HCT116 (cell line): ENCODE measurements around the gene MANSC4. TPM values are rescaled to one million over a fixed set of nuclear protein-coding genes. Genes with fewer than 3 reads are reported as not detected.

Experiments used
- ATAC-seq: fragments of 200-7000 bp; cut with Tn5 transposase; 2 replicates; pipeline ENCODE4 v1.9.1; 2020; ENCODE audit warnings: mild to moderate bottlenecking, moderate library complexity
- BruUV-seq: library from RNA; stranded (reverse); fragments of 400-500 nt; replicated peaks from 2 replicates; lab custom pipeline; 2021; lab: Mats Ljungman, UMichigan
- CTCF ChIA-PET: fragments of 300-600 bp; sonication (Branson Sonifier 250); formaldehyde crosslinking; loops from one replicate; lab custom pipeline; 2021; ENCODE audit warnings: antibody characterized with exemption; lab: Charles Lee
- POLR2A ChIA-PET: fragments of 300-600, 350-600 bp; sonication (Branson Sonifier 250); formaldehyde crosslinking; loops from one replicate; lab custom pipeline; 2021; ENCODE audit warnings: antibody characterized with exemption; lab: Charles Lee
- RAD21 ChIA-PET, 2 experiments: fragments of 300-600 bp; sonication (Branson Sonifier 250); formaldehyde crosslinking; loops; one replicate each; lab custom pipeline; 2023; ENCODE audit warnings: low total read pairs in 2 of 2; ENCODE audit not compliant: uncharacterized antibody in 2 of 2, unreplicated experiment in 2 of 2, low non-redundant PET in 1 of 2; lab: Charles Lee
- DNase-seq: peaks from one replicate; pipeline ENCODE4 v3.0.0-alpha.2; 2010; ENCODE audit warnings: low read depth, low spot score
- H2AFZ ChIP-seq: fragments of 200-600 bp; shearing (Covaris generic), sonication (generic); 2 replicates; pipeline ENCODE4 v1.6.1; 2017; ENCODE audit warnings: low read depth, mixed run types, mixed read lengths, antibody characterized with exemption, low read length; ENCODE audit not compliant: poor library complexity, severe bottlenecking
- H3K27ac ChIP-seq: 2 replicates; pipeline ENCODE4 v1.5.1; 2012; ENCODE audit warnings: low read depth, low read length
- H3K27me3 ChIP-seq: fragments of 200-600 bp; sonication (generic); 2 replicates; pipeline ENCODE4 v1.6.1; 2016; ENCODE audit warnings: mixed run types, low read length, mixed read lengths; ENCODE audit not compliant: insufficient read depth
- H3K36me3 ChIP-seq, 2 experiments: fragments of 200-500 bp in 1 of 2; fragments of 200-600 bp in 1 of 2; sonication (Bioruptor generic) in 1 of 2; sonication (generic) in 1 of 2; 2 replicates each; pipeline versions ENCODE4 v1.5.1 to v1.6.1; 2014 to 2016; ENCODE audit warnings: low read length in 2 of 2, inconsistent platforms in 1 of 2, mixed read lengths in 1 of 2, mixed run types in 1 of 2; ENCODE audit not compliant: insufficient read depth in 2 of 2, control insufficient read depth in 1 of 2
- H3K4me1 ChIP-seq, 2 experiments: fragments of 200-600 bp in 1 of 2; sonication (generic) in 1 of 2; 2 replicates each; pipeline versions ENCODE4 v1.5.1 to v1.6.1; 2012 to 2017; ENCODE audit warnings: low read length in 2 of 2, inconsistent platforms in 1 of 2, mild to moderate bottlenecking in 1 of 2, mixed read lengths in 1 of 2, mixed run types in 1 of 2, moderate library complexity in 1 of 2; ENCODE audit not compliant: insufficient read depth in 2 of 2, control insufficient read depth in 1 of 2
- H3K4me2 ChIP-seq: fragments of 200-600 bp; sonication (generic); 2 replicates; pipeline ENCODE4 v1.6.1; 2017; ENCODE audit warnings: mixed run types, low read length, mixed read lengths
- H3K4me3 ChIP-seq, 2 experiments: fragments of 200-600 bp in 1 of 2; sonication (generic) in 1 of 2; replicated peaks in 1 of 2; 2 replicates each; pipeline ENCODE4 v1.5.1; 2011 to 2016; ENCODE audit warnings: low read length in 2 of 2, control low read depth in 1 of 2, low read depth in 1 of 2, mild to moderate bottlenecking in 1 of 2, mixed read lengths in 1 of 2, mixed run types in 1 of 2
- H3K79me2 ChIP-seq: fragments of 200-600 bp; sonication (generic); 2 replicates; pipeline ENCODE4 v1.6.1; 2017; ENCODE audit warnings: mild to moderate bottlenecking, mixed run types, low read length, moderate library complexity, mixed read lengths; ENCODE audit not compliant: insufficient read depth
- H3K9ac ChIP-seq: fragments of 200-600 bp; sonication (generic); 2 replicates; pipeline ENCODE4 v1.6.1; 2016; ENCODE audit warnings: low read length, mixed read lengths
- H3K9me2 ChIP-seq: fragments of 200-600 bp; sonication (generic), shearing (Covaris generic); 2 replicates; pipeline ENCODE4 v1.6.1; 2017; ENCODE audit warnings: mixed run types, mild to moderate bottlenecking, moderate library complexity; ENCODE audit not compliant: insufficient read depth
- H3K9me3 ChIP-seq, 2 experiments: fragments of 200-500 bp in 1 of 2; fragments of 200-600 bp in 1 of 2; sonication (Bioruptor generic) in 1 of 2; sonication (generic) in 1 of 2; 2 replicates each; pipeline ENCODE4 v1.6.1; 2014 to 2017; ENCODE audit warnings: low read length in 2 of 2, mixed read lengths in 2 of 2, inconsistent platforms in 1 of 2, low read depth in 1 of 2, mild to moderate bottlenecking in 1 of 2, mixed run types in 1 of 2, moderate library complexity in 1 of 2; ENCODE audit not compliant: control insufficient read depth in 1 of 2, insufficient read depth in 1 of 2
- H4K20me1 ChIP-seq: fragments of 200-600 bp; sonication (generic), shearing (Covaris generic); 2 replicates; pipeline ENCODE4 v1.6.1; 2017; ENCODE audit warnings: mixed run types, mild to moderate bottlenecking, moderate library complexity; ENCODE audit not compliant: insufficient read depth
- CBX3 ChIP-seq: IDR thresholded peaks from 2 replicates; pipeline ENCODE4 v1.6.1; 2012; ENCODE audit warnings: low read depth
- CEBPB ChIP-seq: IDR thresholded peaks from 2 replicates; pipeline ENCODE4 v1.6.1; 2012; ENCODE audit warnings: low read depth
- FOSL1 ChIP-seq: IDR thresholded peaks from 2 replicates; pipeline ENCODE4 v1.6.1; 2012; ENCODE audit warnings: low read depth
- JUND ChIP-seq: IDR thresholded peaks from 2 replicates; pipeline ENCODE4 v1.6.1; 2012
- POLR2AphosphoS5 ChIP-seq: IDR thresholded peaks from 2 replicates; pipeline ENCODE4 v1.6.1; 2011; ENCODE audit warnings: mild to moderate bottlenecking, low read depth, low read length, moderate library complexity
- SIN3A ChIP-seq: IDR thresholded peaks from 2 replicates; pipeline ENCODE4 v1.6.1; 2012; ENCODE audit warnings: low read depth
- SRF ChIP-seq: IDR thresholded peaks from 2 replicates; pipeline ENCODE4 v1.6.1; 2012; ENCODE audit warnings: low read depth
- TCF7L2 ChIP-seq: IDR thresholded peaks from 2 replicates; pipeline ENCODE4 v1.7.0; 2011; ENCODE audit warnings: borderline replicate concordance, inconsistent platforms; ENCODE audit not compliant: insufficient read depth, insufficient read length; ENCODE audit errors: extremely low read depth
- YY1 ChIP-seq: IDR thresholded peaks from 2 replicates; pipeline ENCODE4 v1.6.1; 2011; ENCODE audit warnings: low read length, low read depth, moderate library complexity, mild to moderate bottlenecking; ENCODE audit not compliant: insufficient replicate concordance; ENCODE audit errors: extremely low read depth
- intact Hi-C: fragments of 100-400 bp; cut with micrococcal nuclease; formaldehyde crosslinking; loops from 2 replicates; pipeline ENCODE4 v1.10.0; 2022
- total RNA-seq: library from RNA; stranded (reverse); gene quantifications from one replicate; pipeline ENCODE4 v1.2.1, GENCODE V29; 2021; ENCODE audit not compliant: unreplicated experiment
- TF ChIP-seq, protein P1 (sequence below): IDR thresholded peaks from 2 replicates; pipeline ENCODE4 v1.6.1; 2012
- TF ChIP-seq, protein P2 (sequence below), 3 experiments: fragments of 200-600 bp in 1 of 3; sonication (generic) in 1 of 3; IDR thresholded peaks in 2 of 3; conservative IDR thresholded peaks in 1 of 3; 2 replicates each; pipeline ENCODE4 v1.5.1; 2012 to 2017; ENCODE audit warnings: low read depth in 2 of 3, low read length in 2 of 3, antibody characterized with exemption in 1 of 3, borderline replicate concordance in 1 of 3, control low read depth in 1 of 3, mild to moderate bottlenecking in 1 of 3, mixed read lengths in 1 of 3, mixed run types in 1 of 3, moderate library complexity in 1 of 3; ENCODE audit not compliant: insufficient read depth in 1 of 3
- TF ChIP-seq, protein P3 (sequence below): IDR thresholded peaks from 2 replicates; pipeline ENCODE4 v1.6.1; 2011; ENCODE audit warnings: mild to moderate bottlenecking, low read length, moderate library complexity; ENCODE audit not compliant: insufficient replicate concordance; ENCODE audit errors: extremely low read depth

The MANSC4 gene
- total RNA-seq, 1 experiment from 2014 or later: not detected

DNA sequence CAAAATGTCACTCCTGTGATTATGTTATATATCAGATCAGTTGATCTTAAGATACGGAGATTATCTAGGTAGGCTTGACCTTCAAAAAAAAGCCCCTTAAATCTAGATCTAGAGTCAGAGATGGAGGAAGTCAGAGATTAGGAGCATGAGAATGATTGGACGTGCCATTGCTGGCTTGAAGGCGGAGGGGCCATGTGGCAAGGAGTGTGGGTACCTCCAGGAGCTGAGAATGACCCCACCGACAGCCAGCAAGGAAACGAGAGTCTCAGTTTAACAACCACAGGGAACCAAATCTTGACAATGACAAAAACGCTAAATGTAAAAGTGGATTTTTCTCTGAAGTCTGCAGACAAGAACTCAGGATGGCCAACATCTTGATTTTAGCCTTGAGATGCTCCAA, 32.5 kb upstream of the MANSC4 start:
- Histone ChIP-seq H4K20me1 (no peaks in the 10 kb centered on the region), H3K9me2 (no peaks in the 10 kb centered on the region), H3K27ac (no peak overlapping the region), H3K4me3 (no peak overlapping the region), H3K9ac (no peak overlapping the region), H3K36me3 (no peaks in the 10 kb centered on the region), H3K27me3 (no peaks in the 10 kb centered on the region), H3K9me3 (no peaks in the 10 kb centered on the region), H3K79me2 (no peaks in the 10 kb centered on the region), H3K4me1 (no peaks in the 10 kb centered on the region), H2AFZ (no peak overlapping the region), H3K4me2 (no peak overlapping the region)
- TF ChIP-seq, protein P1, sequence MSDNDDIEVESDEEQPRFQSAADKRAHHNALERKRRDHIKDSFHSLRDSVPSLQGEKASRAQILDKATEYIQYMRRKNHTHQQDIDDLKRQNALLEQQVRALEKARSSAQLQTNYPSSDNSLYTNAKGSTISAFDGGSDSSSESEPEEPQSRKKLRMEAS: no peak
- TF ChIP-seq YY1: no peak
- TF ChIP-seq, protein P2, sequence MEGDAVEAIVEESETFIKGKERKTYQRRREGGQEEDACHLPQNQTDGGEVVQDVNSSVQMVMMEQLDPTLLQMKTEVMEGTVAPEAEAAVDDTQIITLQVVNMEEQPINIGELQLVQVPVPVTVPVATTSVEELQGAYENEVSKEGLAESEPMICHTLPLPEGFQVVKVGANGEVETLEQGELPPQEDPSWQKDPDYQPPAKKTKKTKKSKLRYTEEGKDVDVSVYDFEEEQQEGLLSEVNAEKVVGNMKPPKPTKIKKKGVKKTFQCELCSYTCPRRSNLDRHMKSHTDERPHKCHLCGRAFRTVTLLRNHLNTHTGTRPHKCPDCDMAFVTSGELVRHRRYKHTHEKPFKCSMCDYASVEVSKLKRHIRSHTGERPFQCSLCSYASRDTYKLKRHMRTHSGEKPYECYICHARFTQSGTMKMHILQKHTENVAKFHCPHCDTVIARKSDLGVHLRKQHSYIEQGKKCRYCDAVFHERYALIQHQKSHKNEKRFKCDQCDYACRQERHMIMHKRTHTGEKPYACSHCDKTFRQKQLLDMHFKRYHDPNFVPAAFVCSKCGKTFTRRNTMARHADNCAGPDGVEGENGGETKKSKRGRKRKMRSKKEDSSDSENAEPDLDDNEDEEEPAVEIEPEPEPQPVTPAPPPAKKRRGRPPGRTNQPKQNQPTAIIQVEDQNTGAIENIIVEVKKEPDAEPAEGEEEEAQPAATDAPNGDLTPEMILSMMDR (IDR thresholded peaks at IDR 0.05 in 2 of 3, conservative IDR thresholded peaks at IDR 0.05 in 1 of 3; ENCODE audit: borderline replicate concordance in 1 of 3, insufficient read depth in 1 of 3, low read depth in 2 of 3, low read length in 2 of 3): no peak
- TF ChIP-seq TCF7L2: no peak
- no peak for TF ChIP-seq SRF
- TF ChIP-seq, protein P3, sequence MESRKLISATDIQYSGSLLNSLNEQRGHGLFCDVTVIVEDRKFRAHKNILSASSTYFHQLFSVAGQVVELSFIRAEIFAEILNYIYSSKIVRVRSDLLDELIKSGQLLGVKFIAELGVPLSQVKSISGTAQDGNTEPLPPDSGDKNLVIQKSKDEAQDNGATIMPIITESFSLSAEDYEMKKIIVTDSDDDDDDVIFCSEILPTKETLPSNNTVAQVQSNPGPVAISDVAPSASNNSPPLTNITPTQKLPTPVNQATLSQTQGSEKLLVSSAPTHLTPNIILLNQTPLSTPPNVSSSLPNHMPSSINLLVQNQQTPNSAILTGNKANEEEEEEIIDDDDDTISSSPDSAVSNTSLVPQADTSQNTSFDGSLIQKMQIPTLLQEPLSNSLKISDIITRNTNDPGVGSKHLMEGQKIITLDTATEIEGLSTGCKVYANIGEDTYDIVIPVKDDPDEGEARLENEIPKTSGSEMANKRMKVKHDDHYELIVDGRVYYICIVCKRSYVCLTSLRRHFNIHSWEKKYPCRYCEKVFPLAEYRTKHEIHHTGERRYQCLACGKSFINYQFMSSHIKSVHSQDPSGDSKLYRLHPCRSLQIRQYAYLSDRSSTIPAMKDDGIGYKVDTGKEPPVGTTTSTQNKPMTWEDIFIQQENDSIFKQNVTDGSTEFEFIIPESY: no peak
- no peak for TF ChIP-seq CEBPB
- no peak for TF ChIP-seq JUND
- TF ChIP-seq CBX3: no peak
- no peak for TF ChIP-seq SIN3A
- TF ChIP-seq POLR2AphosphoS5: no peak
- TF ChIP-seq FOSL1: no peak
- no TSS peak for BruUV-seq
- DNase-seq (no peak), ATAC-seq (no peak)
- ChIA-PET RAD21 (no interaction called here), CTCF (no interaction called here), POLR2A (no interaction called here)
- intact Hi-C loops: no loop called here
